ENCODE data around the gene SERINC2. TPM values are rescaled to one million over a fixed set of nuclear protein-coding genes. Genes with fewer than 3 reads are reported as not detected.

Gene SERINC2
- total RNA-seq, 1 experiment from 2014 or later, result 140 TPM

- Mint-ChIP-seq H3K9me3 (ENCODE audit: unreplicated experiment) (no peaks in the 10 kb centered on the region), H3K27ac (ENCODE audit: low read depth, unreplicated experiment) (peak overlapping the region; percentile 74), H3K36me3 (ENCODE audit: insufficient read depth, unreplicated experiment) (peaks cover 38% of the 10 kb centered on the region), H3K4me1 (ENCODE audit: insufficient read depth, unreplicated experiment) (peaks cover 28% of the 10 kb centered on the region), H3K4me3 (ENCODE audit: unreplicated experiment) (no peak overlapping the region), H3K27me3 (ENCODE audit: insufficient read depth, unreplicated experiment) (no peaks in the 10 kb centered on the region)
- BruUV-seq (replicated peaks), result no TSS peak
- no peak for DNase-seq (ENCODE audit: unreplicated experiment)
- ChIA-PET POLR2A (interaction anchor here (0.6 to 2.4 kb wide), 5 partner anchors 12 to 631 kb away, joined by 3 to 7 read pairs (median 3); no protein-coding TSS in a partner anchor), CTCF (interaction anchor here (1.2 to 12.7 kb wide), 3 partner anchors 29 to 236 kb away, joined by 3 to 238 read pairs (median 8); no protein-coding TSS in a partner anchor)
- TF ChIP-seq CTCF (IDR thresholded peaks at IDR 0.05; ENCODE audit: unreplicated experiment), result no peak
- intact Hi-C loops (cut with micrococcal nuclease), result no loop called here
Observed at GRCh38 chr1:31425301-31426081, 12.5 kb downstream of the SERINC2 start.

- Mint-ChIP-seq H3K27ac (ENCODE audit: low read depth, unreplicated experiment) (peak overlapping the region; percentile 68), H3K4me1 (ENCODE audit: insufficient read depth, unreplicated experiment) (peaks cover 25% of the 10 kb centered on the region), H3K4me3 (ENCODE audit: unreplicated experiment) (no peak overlapping the region), H3K36me3 (ENCODE audit: insufficient read depth, unreplicated experiment) (peaks cover 30% of the 10 kb centered on the region), H3K9me3 (ENCODE audit: unreplicated experiment) (no peaks in the 10 kb centered on the region), H3K27me3 (ENCODE audit: insufficient read depth, unreplicated experiment) (no peaks in the 10 kb centered on the region)
- no peak for TF ChIP-seq CTCF (IDR thresholded peaks at IDR 0.05; ENCODE audit: unreplicated experiment)
- ChIA-PET POLR2A (interaction anchor here (0.7 to 2.4 kb wide), 4 partner anchors 8 to 122 kb away, joined by 3 to 7 read pairs (median 6); no protein-coding TSS in a partner anchor), CTCF (interaction anchor here (0.5 to 12.7 kb wide), 5 partner anchors 30 to 483 kb away, joined by 3 to 238 read pairs (median 4); no protein-coding TSS in a partner anchor)
- DNase-seq (ENCODE audit: unreplicated experiment), result peak; percentile 52
- BruUV-seq (replicated peaks), result no TSS peak
- intact Hi-C loops (cut with micrococcal nuclease), result no loop called here
Observed at GRCh38 chr1:31426249-31426922, 13.4 kb downstream of the SERINC2 start.

DNA sequence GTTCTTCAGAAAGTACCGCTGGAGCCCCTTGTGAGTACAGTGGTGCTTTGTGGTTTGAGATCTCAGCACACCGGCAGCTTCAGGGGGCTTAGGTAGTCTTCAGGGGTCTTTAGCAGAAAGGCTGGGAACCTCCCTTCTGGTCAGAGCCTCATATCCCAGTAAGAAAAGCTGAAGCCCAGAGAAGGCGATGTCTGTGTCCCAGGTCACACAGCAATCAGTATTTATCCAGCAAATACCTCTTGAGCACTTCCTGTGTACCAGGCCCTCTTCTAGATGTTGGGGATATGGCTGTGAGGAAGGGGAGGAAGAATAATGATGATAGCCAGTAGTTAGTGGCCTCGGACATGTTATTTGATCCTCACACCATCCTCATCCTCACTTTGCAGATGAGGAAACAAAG is 14.3 kb downstream of the SERINC2 start:
- BruUV-seq (replicated peaks), result no TSS peak
- H3K27me3 Mint-ChIP-seq (ENCODE audit: insufficient read depth, unreplicated experiment), result no peaks in the 10 kb centered on the region
- peaks cover 20% of the 10 kb centered on the region for H3K4me1 Mint-ChIP-seq (ENCODE audit: insufficient read depth, unreplicated experiment)
- ChIA-PET CTCF (interaction anchor here (0.6 to 12.7 kb wide), 8 partner anchors 14 to 274 kb away, joined by 3 to 238 read pairs (median 3); partner anchors contain the start of gene SERINC2), POLR2A (interaction anchor here (0.6 to 2.0 kb wide), 2 partner anchors 9 to 36 kb away, joined by 3 to 5 read pairs; no protein-coding TSS in a partner anchor)
- no peak for TF ChIP-seq CTCF (IDR thresholded peaks at IDR 0.05; ENCODE audit: unreplicated experiment)
- no peaks in the 10 kb centered on the region for H3K9me3 Mint-ChIP-seq (ENCODE audit: unreplicated experiment)
- no peak for DNase-seq (ENCODE audit: unreplicated experiment)
- peaks cover 28% of the 10 kb centered on the region for H3K36me3 Mint-ChIP-seq (ENCODE audit: insufficient read depth, unreplicated experiment)
- no peak overlapping the region for H3K4me3 Mint-ChIP-seq (ENCODE audit: unreplicated experiment)
- intact Hi-C loops (cut with micrococcal nuclease), result no loop called here
- peak overlapping the region; percentile 68 for H3K27ac Mint-ChIP-seq (ENCODE audit: low read depth, unreplicated experiment)
